GM18519 (cell line): Measurements from ENCODE around the gene MPP2.
"Not testable (repeated sequence)": the region's sequence is repeated elsewhere in the genome, so short reads cannot be mapped to it uniquely, and the experiment has no call there.

ENCODE experiments used
- ATAC-seq: cut with Tn5 transposase; IDR thresholded peaks from one replicate; pipeline ENCODE4 v1.9.1; 2021; ENCODE audit warnings: mild to moderate bottlenecking, moderate library complexity; ENCODE audit not compliant: unreplicated experiment, low FRiP score

MPP2 gene

GRCh38 chr17:43905400-43905984 is 1.8 kb downstream of the MPP2 start:
- ATAC-seq, result no peak

DNA sequence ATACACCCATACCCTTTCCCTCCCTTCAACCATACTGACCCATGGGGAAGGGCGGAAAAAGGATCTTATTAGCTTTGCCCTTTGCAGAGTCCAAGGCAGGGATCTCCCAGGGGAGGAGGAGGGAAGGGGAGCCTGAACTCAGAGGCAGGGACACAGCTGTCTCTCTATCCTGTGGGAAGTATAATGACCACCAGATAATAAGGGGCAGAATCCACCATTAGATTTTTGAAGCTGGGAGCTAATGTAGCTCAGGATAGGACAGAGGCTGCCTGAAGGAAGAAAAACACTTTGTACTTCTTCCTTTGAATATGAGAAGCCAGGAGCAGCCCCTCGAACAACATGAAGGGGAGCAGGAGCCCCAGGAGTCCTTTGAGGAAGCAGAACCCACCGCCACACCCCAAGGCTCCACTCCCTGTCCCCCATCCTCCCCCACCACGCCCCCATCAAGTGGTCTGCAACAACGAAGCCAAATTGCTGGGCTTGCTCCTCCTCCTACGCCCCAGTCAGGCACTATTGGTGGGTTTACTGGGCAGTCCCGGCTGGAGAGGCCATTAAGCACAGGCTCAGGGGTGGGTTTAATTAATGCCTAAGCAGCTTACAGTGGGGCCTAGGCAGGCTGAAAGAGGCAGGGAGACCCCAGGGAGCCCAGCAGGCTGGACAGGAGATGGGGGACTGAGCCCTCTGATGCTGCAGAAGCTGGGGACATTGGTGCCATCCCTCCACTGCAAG is 5.3 kb downstream of the MPP2 start:
- no peak for ATAC-seq

DNA sequence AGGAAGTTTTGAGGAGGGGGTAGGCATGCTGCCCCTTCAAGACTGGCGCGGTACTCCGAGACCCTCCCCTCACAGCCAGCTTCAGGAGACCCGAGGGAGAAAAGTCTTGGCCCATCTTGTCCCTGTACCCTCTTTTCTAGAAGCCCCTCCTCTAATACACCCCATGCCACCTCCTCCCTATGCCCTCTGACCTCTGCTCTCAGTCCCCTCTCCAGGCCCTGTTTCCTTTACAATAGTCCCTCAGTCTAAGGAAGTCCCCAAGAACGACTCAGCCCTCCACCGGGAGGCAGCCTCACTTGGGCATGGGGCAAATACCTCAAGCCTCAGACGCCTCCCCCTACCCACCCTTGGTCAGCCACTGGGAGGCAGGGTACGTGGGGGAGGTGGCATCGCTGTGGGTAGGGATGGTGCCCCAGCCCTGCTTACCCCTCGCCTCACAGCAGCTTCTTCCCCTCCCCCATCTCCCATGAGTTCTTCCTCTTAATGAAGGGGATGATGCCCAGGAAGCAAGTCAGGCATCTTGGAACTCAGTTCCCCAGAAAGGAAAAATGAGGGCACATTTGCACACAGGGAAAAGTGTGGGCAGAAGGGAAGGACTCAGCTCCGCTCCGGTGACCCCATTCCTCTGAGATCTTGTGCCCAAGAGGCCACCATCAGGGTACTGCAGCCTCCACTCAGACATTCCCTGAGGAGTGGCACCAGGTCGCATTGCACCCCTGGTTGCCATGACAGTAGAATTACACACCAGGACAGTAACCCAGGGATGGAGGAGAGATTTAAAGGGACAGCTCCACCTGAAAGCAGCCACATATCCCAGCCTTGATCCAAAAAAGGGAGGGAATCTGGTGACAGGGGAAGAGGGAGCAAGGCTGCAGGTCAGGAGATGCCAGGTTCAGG is 6.2 kb downstream of the MPP2 start:
- no peak for ATAC-seq

- no peak for ATAC-seq
Observed at GRCh38 chr17:43900183-43900857, 7.0 kb downstream of the MPP2 start.

- no peak for ATAC-seq
Observed at GRCh38 chr17:43898446-43898845, 8.9 kb downstream of the MPP2 start.

GRCh38 chr17:43897831-43898230 is 9.5 kb downstream of the MPP2 start:
- ATAC-seq, result no peak

- ATAC-seq, result not testable (repeated sequence)
Observed at GRCh38 chr17:43894494-43894893, 12.8 kb downstream of the MPP2 start.

GRCh38 chr17:43892647-43892952 is 14.7 kb downstream of the MPP2 start:
- ATAC-seq, result no peak

DNA sequence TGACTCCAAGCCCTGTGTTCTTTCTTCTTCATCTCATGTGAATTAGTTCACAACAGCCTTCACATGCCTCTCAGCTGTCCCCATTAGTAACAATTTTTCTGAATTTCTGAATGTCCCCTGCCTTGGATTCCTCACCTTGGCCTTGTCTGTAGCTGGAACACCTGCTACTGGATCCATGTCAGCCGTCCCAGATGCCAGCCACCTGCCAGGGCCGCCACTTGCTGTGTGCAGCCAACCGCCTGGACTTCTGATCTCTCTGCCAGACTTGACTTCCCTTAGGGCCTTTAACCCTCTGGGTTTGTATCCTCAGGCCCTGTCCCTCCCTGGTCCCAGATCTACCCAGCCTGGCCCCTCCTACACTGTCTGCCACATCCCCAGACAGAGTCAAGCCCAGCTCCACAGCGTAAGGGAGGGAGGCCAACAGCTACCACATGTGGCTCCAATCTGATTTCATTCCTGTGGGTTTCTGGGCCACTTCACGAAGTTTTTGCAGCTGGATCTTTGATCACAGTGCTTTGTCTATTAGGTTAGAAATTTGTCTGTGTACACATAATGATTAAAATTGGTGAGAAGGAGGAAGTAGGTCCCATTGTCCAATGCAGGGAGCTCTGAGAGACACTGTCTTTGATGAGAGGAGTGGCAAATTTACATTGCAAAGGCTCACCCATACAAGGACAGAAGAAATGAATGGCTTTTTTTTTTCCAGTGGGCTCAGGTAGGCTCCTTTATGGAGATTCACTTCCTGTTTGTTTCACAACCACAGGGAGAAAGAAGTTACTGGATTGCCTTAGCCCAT is 15.3 kb downstream of the MPP2 start:
- ATAC-seq, result no peak

- no peak for ATAC-seq
Observed at GRCh38 chr17:43890240-43890639, 17.1 kb downstream of the MPP2 start.

- ATAC-seq, result no peak
Observed at GRCh38 chr17:43888548-43888947, 18.8 kb downstream of the MPP2 start.

GRCh38 chr17:43882761-43883415 is 24.4 kb downstream of the MPP2 start:
- ATAC-seq, result no peak

DNA sequence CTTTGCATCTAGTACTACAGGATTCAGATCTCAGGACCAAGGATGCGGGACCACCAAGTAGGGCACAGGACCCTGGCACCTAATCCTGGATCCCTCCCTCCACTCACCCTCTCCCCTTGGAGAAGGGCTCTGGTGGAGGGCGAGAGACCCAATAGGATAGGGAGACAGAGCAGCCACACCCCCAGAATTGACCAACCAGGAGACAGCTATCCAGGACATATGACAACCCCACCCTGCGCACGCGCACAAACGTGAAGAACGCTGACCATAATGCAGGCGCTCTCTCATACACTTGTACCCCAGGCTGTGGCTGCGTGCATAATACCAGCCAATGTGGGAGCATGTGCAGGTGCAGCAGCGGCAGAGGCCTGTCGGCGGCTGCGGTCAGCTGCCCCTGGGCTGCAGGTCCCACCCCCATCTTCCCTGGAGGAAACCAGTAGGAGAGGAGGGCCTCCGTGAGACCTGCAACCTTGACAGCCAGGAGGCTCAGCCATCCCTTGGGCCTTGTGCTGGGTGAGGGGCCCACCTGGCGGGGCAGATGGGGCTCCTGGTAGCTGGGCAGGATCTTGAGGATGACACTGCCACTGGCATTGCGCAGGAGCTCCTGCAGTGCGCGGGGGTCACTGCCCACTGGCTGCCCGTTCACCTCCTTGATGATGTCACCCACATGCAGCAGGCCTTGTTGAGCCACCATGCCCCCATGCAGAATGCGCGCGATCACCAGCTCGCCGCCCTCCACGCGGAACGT is 25.4 kb downstream of the MPP2 start:
- no peak for ATAC-seq

DNA sequence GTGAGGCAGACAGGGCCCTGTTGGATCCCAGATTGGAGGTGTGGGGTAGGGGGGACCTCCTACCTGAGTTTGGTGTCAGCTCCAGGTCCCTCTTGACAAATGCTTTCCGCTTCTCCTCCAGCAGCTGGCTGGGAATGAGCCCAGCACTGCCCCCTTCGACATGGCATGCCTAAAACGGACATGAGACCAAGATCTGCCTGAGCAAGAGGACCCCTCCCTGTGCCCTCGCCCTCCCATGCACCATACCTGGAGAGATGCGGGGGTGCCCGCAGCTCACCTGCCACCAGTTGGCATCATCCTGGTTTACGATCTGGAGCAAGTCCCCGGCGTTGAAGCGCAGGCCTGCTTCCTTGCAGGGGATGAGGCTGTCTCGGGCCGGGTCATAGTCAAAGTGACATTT is 26.2 kb downstream of the MPP2 start:
- no peak for ATAC-seq

DNA sequence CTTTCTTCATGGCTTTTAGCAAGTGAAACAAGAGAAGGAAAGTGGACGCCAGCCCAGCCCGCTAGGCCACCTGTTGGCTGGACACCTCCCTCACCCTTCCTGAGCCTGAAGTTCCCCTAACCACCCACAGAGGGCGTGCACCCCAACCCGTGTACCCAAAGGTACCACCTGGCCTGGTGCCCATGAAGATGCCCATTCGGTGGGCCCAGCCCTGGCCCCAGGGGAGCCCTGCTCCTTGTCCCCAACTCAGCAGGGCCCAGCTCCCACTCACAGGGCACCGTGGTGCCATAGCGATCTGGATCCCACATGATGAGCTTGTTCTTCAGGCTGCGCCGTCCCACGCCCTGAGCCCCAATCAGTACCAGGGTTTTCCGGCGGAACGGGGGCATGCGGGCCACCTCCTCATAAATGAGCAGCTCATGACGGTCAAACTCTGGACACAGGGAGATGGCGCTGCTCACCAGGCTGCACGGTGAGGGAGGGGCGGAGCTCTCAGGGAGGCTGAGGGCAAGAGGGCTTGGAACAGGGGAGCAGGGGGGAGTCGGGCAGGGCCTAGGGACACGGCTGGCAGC is 26.8 kb downstream of the MPP2 start:
- no peak for ATAC-seq

GRCh38 chr17:43879723-43880419 is 27.5 kb downstream of the MPP2 start:
- ATAC-seq, result no peak

DNA sequence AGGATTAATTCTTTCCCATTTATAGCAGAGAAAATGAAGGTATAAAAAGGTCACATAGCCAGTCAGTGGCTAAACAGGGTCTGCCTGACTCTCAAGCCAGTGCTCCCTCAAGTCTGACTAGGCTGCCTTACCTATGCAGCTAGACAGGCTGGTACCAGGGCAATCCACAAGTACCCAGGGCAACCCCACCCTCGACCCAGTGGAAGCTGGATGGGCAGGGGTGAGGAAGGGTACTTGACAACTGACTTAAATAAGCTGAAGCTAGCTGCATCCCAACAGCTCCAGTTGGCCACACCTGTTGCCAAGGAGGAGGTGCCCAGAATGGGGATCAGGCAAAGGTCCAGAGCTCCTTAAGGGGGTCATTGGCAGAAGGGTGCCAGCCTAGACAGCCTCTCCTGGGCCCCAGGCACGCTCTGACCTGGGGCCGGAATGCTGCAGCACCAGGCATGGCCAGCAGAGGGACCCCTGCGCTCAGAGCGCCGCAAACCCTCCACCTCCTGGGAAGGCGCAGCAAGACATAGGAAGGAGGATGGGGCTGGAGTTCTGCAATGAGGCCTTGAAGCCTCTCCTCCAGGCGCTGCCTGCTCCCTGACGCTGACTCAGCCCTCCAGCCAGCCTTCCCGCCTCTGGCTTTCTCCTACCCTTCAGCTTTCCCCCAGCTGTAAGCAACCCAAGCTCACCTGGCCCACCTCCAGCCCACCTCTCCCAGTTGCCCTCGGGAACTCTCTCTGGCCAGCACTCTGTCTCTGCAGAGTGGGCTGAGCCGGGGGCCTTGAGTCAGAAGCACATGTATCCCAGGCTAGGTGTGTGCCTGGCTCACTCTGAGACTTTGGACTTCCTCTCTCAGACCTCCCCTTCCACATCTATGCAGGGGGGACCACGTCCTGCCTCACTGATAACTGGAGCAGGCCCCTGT is 28.8 kb downstream of the MPP2 start:
- ATAC-seq, result no peak
